Erythroblast (primary cell): ENCODE measurements around the gene CLIC1.

Source experiments
- GATA1 ChIP-seq: IDR thresholded peaks from 2 replicates; pipeline ENCODE4 v1.6.1; 2011; ENCODE audit warnings: low read depth, mild to moderate bottlenecking, control low read depth, low read length, moderate library complexity
- POLR2A ChIP-seq: IDR thresholded peaks from 2 replicates; pipeline ENCODE4 v1.6.1; 2011; ENCODE audit warnings: mild to moderate bottlenecking, low read length

DNA sequence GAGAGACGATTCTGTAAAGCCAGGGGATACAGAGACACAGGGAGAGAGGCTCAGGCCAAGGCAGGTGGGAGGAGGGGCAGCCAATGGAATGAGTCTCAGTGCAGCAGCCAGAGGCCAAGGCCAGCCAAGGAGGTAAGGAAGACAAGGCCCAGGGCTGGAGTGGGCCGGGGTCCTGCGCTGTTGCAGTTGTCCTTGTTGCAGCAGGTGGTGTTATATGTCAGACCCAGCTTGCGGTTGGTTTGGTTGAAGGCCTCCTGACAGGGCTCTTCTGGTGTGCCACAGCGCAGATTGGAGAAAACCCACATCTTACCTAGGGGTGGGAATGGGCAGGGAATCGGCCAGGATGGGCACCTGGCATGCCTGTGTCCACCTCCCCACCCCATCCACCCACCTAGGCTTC, 17.3 kb downstream of the CLIC1 start:
- TF ChIP-seq POLR2A, result no peak
- TF ChIP-seq GATA1, result no peak
